PC-3 (cell line): Measurements from ENCODE around the gene SDK2.

ENCODE experiments used
- CTCF ChIP-seq: fragments of 300-600 bp; sonication (generic); conservative IDR thresholded peaks from 2 replicates; pipeline ENCODE4 v1.5.1; 2017; ENCODE audit warnings: antibody characterized with exemption, low read depth, mild to moderate bottlenecking, low read length
- EZH2 ChIP-seq: fragments of 300-600 bp; sonication (generic); IDR thresholded peaks from one replicate; pipeline ENCODE4 v1.6.1; 2017; ENCODE audit warnings: antibody characterized with exemption, mild to moderate bottlenecking, low read length; ENCODE audit not compliant: unreplicated experiment
- EZH2phosphoT487 ChIP-seq: fragments of 300-600 bp; sonication (generic); IDR thresholded peaks from 2 replicates; pipeline ENCODE4 v1.6.1; 2018; ENCODE audit warnings: mild to moderate bottlenecking, antibody characterized with exemption, low read length, borderline replicate concordance

GRCh38 chr17:73681946-73682345 lies 37.7 kb upstream of the SDK2 start:
- no peak for TF ChIP-seq CTCF
- no peak for TF ChIP-seq EZH2phosphoT487
- TF ChIP-seq EZH2, result no peak
